Endothelial cell of umbilical vein (primary cell): ENCODE measurements around the gene KCNH4. TPM values are rescaled to one million over a fixed set of nuclear protein-coding genes. Genes with fewer than 3 reads are reported as not detected.

Experiments
- BruUV-seq: library from RNA; stranded (reverse); fragments of 400-500 nt; replicated peaks from 2 replicates; lab custom pipeline; 2021; lab: Mats Ljungman, UMichigan
- CTCF ChIA-PET: fragments of 300-600, 350-600 bp; sonication (Branson Sonifier 250); formaldehyde crosslinking; loops from one replicate; lab custom pipeline; 2021; ENCODE audit warnings: antibody characterized with exemption, inconsistent platforms; lab: Charles Lee
- POLR2A ChIA-PET: fragments of 300-600, 350-600 bp; sonication (Branson Sonifier 250); formaldehyde crosslinking; loops from one replicate; lab custom pipeline; 2021; ENCODE audit warnings: antibody characterized with exemption, inconsistent platforms; lab: Charles Lee
- DNase-seq: peaks from one replicate; pipeline ENCODE4 v3.0.0-alpha.2; 2011; ENCODE audit warnings: low read depth, low spot score
- FAIRE-seq: peaks from 2 replicates; lab custom pipeline; 2011; peaks lifted over from hg19 to GRCh38; lab: Jason Lieb, UNC
- H2AFZ ChIP-seq: 2 replicates; pipeline ENCODE4 v1.6.0; 2012; ENCODE audit warnings: low read depth, low read length, control low read depth, inconsistent platforms
- H3K27ac ChIP-seq: 2 replicates; pipeline ENCODE4 v1.5.1; 2011; ENCODE audit warnings: low read depth, mild to moderate bottlenecking, control low read depth, low read length, moderate library complexity; ENCODE audit not compliant: insufficient read depth
- H3K27me3 ChIP-seq, 2 experiments: 2 replicates each; pipeline versions ENCODE4 v1.6.0 to v1.6.1; 2011; ENCODE audit warnings: low read length in 2 of 2, mixed read lengths in 1 of 2; ENCODE audit not compliant: control insufficient read depth in 2 of 2, insufficient read depth in 2 of 2
- H3K36me3 ChIP-seq, 2 experiments: 2 replicates in 1 of 2; 3 replicates in 1 of 2; pipeline ENCODE4 v1.5.1; 2011; ENCODE audit warnings: low read length in 2 of 2, mild to moderate bottlenecking in 1 of 2, moderate library complexity in 1 of 2; ENCODE audit not compliant: control insufficient read depth in 2 of 2, insufficient read depth in 2 of 2; ENCODE audit errors: extremely low read depth in 1 of 2
- H3K4me1 ChIP-seq: 3 replicates; pipeline ENCODE4 v1.5.1; 2011; ENCODE audit warnings: mild to moderate bottlenecking, low read length; ENCODE audit not compliant: control insufficient read depth, insufficient read depth; ENCODE audit errors: extremely low read depth
- H3K4me2 ChIP-seq: 2 replicates; pipeline ENCODE4 v1.6.1; 2011; ENCODE audit warnings: low read length, control low read depth, mixed read lengths; ENCODE audit not compliant: insufficient read depth
- H3K4me3 ChIP-seq, 3 experiments: fragments of 200-600 bp in 1 of 3; sonication (generic), shearing (Covaris generic) in 1 of 3; replicated peaks in 1 of 3; 2 replicates each; pipeline ENCODE4 v1.5.1; 2011 to 2016; ENCODE audit warnings: control low read depth in 3 of 3, low read length in 3 of 3, mild to moderate bottlenecking in 2 of 3, inconsistent platforms in 1 of 3, low read depth in 1 of 3, moderate library complexity in 1 of 3; ENCODE audit not compliant: insufficient read depth in 1 of 3
- H3K79me2 ChIP-seq: 2 replicates; pipeline ENCODE4 v1.6.0; 2012; ENCODE audit warnings: low read length, inconsistent platforms; ENCODE audit not compliant: control insufficient read depth, insufficient read depth
- H3K9ac ChIP-seq: replicated peaks from 2 replicates; pipeline ENCODE3; 2011; ENCODE audit warnings: low read length, control low read depth; ENCODE audit not compliant: insufficient read depth; ENCODE audit errors: extremely low read depth
- H3K9me1 ChIP-seq: replicated peaks from 3 replicates; pipeline ENCODE4 v1.6.0; 2011; ENCODE audit warnings: mild to moderate bottlenecking, low read length; ENCODE audit not compliant: control insufficient read depth, insufficient read depth; ENCODE audit errors: extremely low read depth
- H3K9me3 ChIP-seq: replicated peaks from 2 replicates; pipeline ENCODE4 v1.5.1; 2012; ENCODE audit warnings: low read length, inconsistent platforms; ENCODE audit not compliant: control insufficient read depth, insufficient read depth
- H4K20me1 ChIP-seq: replicated peaks from 2 replicates; pipeline ENCODE3; 2011; ENCODE audit warnings: mild to moderate bottlenecking, low read length; ENCODE audit not compliant: control insufficient read depth, insufficient read depth; ENCODE audit errors: extremely low read depth
- FOS ChIP-seq: IDR thresholded peaks from 2 replicates; pipeline ENCODE4 v1.6.1; 2011; ENCODE audit warnings: mild to moderate bottlenecking, low read length, moderate library complexity, borderline replicate concordance; ENCODE audit not compliant: insufficient read depth
- GATA2 ChIP-seq: IDR thresholded peaks from 2 replicates; pipeline ENCODE4 v1.7.0; 2011; ENCODE audit warnings: low read depth, mild to moderate bottlenecking, moderate library complexity, mixed read lengths, low read length; ENCODE audit not compliant: insufficient read length, insufficient read depth
- POLR2A ChIP-seq: IDR thresholded peaks from 2 replicates; pipeline ENCODE4 v1.6.1; 2012; ENCODE audit warnings: low read depth, mild to moderate bottlenecking, control low read depth, low read length
- dilution Hi-C: fragments of 300-500 bp; cut with MboI; formaldehyde crosslinking; loops from one replicate; pipeline ENCODE4 v1.15.0; 2019; ENCODE audit warnings: low sequenced_read_pairs; ENCODE audit not compliant: extremely low pct_ligation_motif_present
- intact Hi-C: fragments of 100-400 bp; cut with micrococcal nuclease; formaldehyde crosslinking; loops from one replicate; pipeline ENCODE4 v1.10.0; 2022
- polyA plus RNA-seq, 4 experiments: library from polyadenylated mRNA; depleted of rRNA in 3 of 4; stranded (reverse) in 3 of 4; unstranded in 1 of 4; fragments of >200 nt; gene quantifications; 2 replicates each; pipeline versions ENCODE4 v1.2.1 to v1.2.3, GENCODE V29; 2011 to 2012; ENCODE audit warnings: missing spikeins in 1 of 4
- total RNA-seq: library from RNA; stranded (reverse); gene quantifications from 2 replicates; pipeline ENCODE4 v1.2.3, GENCODE V29; 2021
- TF ChIP-seq, protein P1 (sequence below), 2 donors: IDR thresholded peaks; 1 replicate in 1 of 2; 2 replicates in 1 of 2; pipeline ENCODE4 v1.5.1; 2011; ENCODE audit warnings: low read length in 2 of 2, mild to moderate bottlenecking in 2 of 2, moderate library complexity in 2 of 2, control low read depth in 1 of 2, inconsistent platforms in 1 of 2, low read depth in 1 of 2; ENCODE audit not compliant: insufficient read depth in 1 of 2; ENCODE audit errors: extremely low read depth in 1 of 2
- TF ChIP-seq, protein P2 (sequence below): IDR thresholded peaks from 2 replicates; pipeline ENCODE4 v1.6.1; 2011; ENCODE audit not compliant: insufficient read depth, insufficient read length

Gene KCNH4
- total and polyA plus RNA-seq, 2 donors (not counting 3 experiments of a cell fraction or from before 2014, with no cell fraction given), result 0.11 TPM

DNA sequence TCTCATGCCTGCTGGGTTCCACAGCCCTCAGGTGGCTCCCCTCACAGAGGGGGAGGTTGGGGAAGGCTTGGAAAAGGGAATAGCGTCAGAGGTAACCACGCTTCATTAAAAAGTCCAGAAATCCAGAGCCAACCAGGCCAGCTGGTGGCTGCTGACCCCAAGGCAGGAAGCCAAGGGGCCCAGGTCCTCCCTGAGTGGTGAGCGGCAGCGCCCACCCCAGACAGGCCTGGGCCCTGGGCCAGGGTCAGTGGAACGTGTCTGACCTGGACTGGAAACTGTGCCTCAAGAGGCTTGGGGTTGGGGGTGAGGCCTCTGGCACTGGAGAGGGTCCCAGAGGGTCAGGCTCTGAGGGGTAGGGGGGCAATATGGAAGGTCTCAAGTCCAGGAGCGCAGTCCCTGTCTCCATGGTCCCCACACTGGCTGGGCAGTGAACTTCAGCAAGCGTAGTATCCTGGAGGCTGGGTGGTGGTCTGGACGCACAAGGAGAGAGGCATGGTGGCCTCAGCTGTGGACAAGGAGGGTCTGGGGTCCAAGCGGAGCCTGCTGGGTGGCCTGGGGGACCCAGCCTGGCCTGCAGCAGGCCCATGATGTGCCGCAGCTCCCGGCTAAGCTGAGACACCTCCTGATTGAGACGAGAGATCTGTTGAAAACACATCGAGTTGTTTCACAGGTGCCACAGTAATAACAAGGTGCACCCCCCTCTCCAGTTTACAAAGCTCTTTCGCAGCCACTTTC, 21.0 kb downstream of the KCNH4 start:
- intact Hi-C loops, result no loop called here
- DNase-seq (no peak), FAIRE-seq (no peak)
- dilution Hi-C loops, result no loop called here
- H3K4me1 ChIP-seq, result peaks cover 4% of the 10 kb centered on the region
- no peaks in the 10 kb centered on the region for H4K20me1 ChIP-seq
- H3K4me3 ChIP-seq, result no peak overlapping the region
- H3K27ac ChIP-seq, result no peak overlapping the region
- H3K9me1 ChIP-seq, result no peaks in the 10 kb centered on the region
- H3K4me2 ChIP-seq, result no peak overlapping the region
- H2AFZ ChIP-seq, result no peak overlapping the region
- no peaks in the 10 kb centered on the region for H3K79me2 ChIP-seq
- H3K9me3 ChIP-seq, result no peaks in the 10 kb centered on the region
- no peak overlapping the region for H3K9ac ChIP-seq
- H3K36me3 ChIP-seq, result no peaks in the 10 kb centered on the region
- TF ChIP-seq, protein P1, sequence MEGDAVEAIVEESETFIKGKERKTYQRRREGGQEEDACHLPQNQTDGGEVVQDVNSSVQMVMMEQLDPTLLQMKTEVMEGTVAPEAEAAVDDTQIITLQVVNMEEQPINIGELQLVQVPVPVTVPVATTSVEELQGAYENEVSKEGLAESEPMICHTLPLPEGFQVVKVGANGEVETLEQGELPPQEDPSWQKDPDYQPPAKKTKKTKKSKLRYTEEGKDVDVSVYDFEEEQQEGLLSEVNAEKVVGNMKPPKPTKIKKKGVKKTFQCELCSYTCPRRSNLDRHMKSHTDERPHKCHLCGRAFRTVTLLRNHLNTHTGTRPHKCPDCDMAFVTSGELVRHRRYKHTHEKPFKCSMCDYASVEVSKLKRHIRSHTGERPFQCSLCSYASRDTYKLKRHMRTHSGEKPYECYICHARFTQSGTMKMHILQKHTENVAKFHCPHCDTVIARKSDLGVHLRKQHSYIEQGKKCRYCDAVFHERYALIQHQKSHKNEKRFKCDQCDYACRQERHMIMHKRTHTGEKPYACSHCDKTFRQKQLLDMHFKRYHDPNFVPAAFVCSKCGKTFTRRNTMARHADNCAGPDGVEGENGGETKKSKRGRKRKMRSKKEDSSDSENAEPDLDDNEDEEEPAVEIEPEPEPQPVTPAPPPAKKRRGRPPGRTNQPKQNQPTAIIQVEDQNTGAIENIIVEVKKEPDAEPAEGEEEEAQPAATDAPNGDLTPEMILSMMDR (IDR thresholded peaks at IDR 0.05; ENCODE audit: extremely low read depth in 1 of 2, insufficient read depth in 1 of 2, low read depth in 1 of 2, low read length in 2 of 2), result no peak
- TF ChIP-seq POLR2A (no peak), GATA2 (no peak), FOS (no peak)
- TF ChIP-seq, protein P2, sequence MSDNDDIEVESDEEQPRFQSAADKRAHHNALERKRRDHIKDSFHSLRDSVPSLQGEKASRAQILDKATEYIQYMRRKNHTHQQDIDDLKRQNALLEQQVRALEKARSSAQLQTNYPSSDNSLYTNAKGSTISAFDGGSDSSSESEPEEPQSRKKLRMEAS, result no peak
- ChIA-PET POLR2A (no interaction called here), CTCF (no interaction called here)
- no TSS peak for BruUV-seq
- H3K27me3 ChIP-seq, result no peaks in the 10 kb centered on the region
